Measurements from ENCODE around the gene FGFBP2.

GRCh38 chr4:15995826-15996225 is 32.9 kb upstream of the FGFBP2 start:
- no peak for TF ChIP-seq CTCF (IDR thresholded peaks at IDR 0.05; ENCODE audit: low read depth, low read length, poor library complexity, severe bottlenecking)
- TF ChIP-seq EZH2phosphoT487 (IDR thresholded peaks at IDR 0.05; ENCODE audit: borderline replicate concordance, low read length) = no peak

Data from DOHH2 (cell line).